Activated T-cell treated with anti-CD3 and anti-CD28 coated beads, Interleukin-2, amount 50 U/mL, for 72 hours (primary cell): ENCODE results near the gene CPEB1. TPM values are rescaled to one million over a fixed set of nuclear protein-coding genes. Genes with fewer than 3 reads are reported as not detected.

ENCODE experiments used
- ATAC-seq, 2 donors: fragments of 150-1000 bp; cut with Tn5 transposase; replicated peaks in 1 of 2; 2 replicates each; pipeline ENCODE4 v1.10.0; 2021; ENCODE audit warnings: moderate library complexity in 2 of 2, mild to moderate bottlenecking in 1 of 2
- DNase-seq, 2 donors: peaks; one replicate each; pipeline ENCODE4 v3.0.0; 2021 to 2022; ENCODE audit warnings: mixed read lengths in 1 of 2
- H3K27ac Mint-ChIP-seq: one replicate; pipeline ENCODE4 v1.8.0; 2022; ENCODE audit warnings: mild to moderate bottlenecking, moderate library complexity, mixed read lengths
- H3K27me3 Mint-ChIP-seq: one replicate; pipeline ENCODE4 v1.8.0; 2022; ENCODE audit warnings: low read depth, mixed read lengths
- H3K36me3 Mint-ChIP-seq, 2 donors: one replicate each; pipeline ENCODE4 v1.8.0; 2022; ENCODE audit warnings: mixed read lengths in 2 of 2, mild to moderate bottlenecking in 1 of 2; ENCODE audit not compliant: insufficient read depth in 2 of 2
- H3K4me1 Mint-ChIP-seq: one replicate; pipeline ENCODE4 v1.8.0; 2022; ENCODE audit warnings: low read depth, mixed read lengths
- H3K4me3 Mint-ChIP-seq, 2 donors: one replicate each; pipeline ENCODE4 v1.8.0; 2022; ENCODE audit warnings: mild to moderate bottlenecking in 2 of 2, mixed read lengths in 2 of 2, moderate library complexity in 2 of 2
- H3K9me3 Mint-ChIP-seq, 2 donors: one replicate each; pipeline ENCODE4 v1.8.0; 2022; ENCODE audit warnings: mixed read lengths in 2 of 2
- total RNA-seq, 2 donors: library from RNA; stranded (reverse); gene quantifications; one replicate each; pipeline ENCODE4 v1.2.3, GENCODE V29; 2022

The CPEB1 gene
- total RNA-seq, 2 donors from 2014 or later = 0.48 to 1.1 TPM

GRCh38 chr15:82602195-82602594 is 45.0 kb downstream of the CPEB1 start:
- H3K4me1 Mint-ChIP-seq = no peaks in the 10 kb centered on the region
- H3K27ac Mint-ChIP-seq = no peak overlapping the region
- no peak overlapping the region for H3K4me3 Mint-ChIP-seq
- no peaks in the 10 kb centered on the region for H3K9me3 Mint-ChIP-seq
- DNase-seq (no peak), ATAC-seq (no peak)
- no peaks in the 10 kb centered on the region for H3K36me3 Mint-ChIP-seq
- peaks cover 16% of the 10 kb centered on the region for H3K27me3 Mint-ChIP-seq

DNA sequence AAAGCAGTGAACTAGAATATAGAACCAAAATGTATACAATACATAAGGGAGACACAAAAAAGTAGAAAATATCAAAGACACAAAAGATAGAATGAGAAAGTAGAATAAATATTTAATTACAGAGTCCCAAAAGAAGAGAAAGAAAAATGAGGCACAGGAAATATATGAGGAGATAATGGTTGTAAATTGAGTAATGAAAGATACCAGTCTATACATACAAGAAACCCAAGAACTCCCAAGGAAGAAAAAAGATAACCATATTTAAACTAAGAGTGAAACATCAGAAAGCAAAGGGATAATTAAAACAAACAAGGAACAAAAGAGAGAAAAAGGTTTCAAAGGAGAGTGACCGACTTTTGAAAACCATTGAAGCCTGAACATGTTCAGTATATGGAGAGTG is 47.3 kb downstream of the CPEB1 start:
- H3K36me3 Mint-ChIP-seq = no peaks in the 10 kb centered on the region
- ATAC-seq = no peak
- no peaks in the 10 kb centered on the region for H3K4me1 Mint-ChIP-seq
- H3K4me3 Mint-ChIP-seq = no peak overlapping the region
- H3K27ac Mint-ChIP-seq = no peak overlapping the region
- DNase-seq = no peak
- peaks cover 22% of the 10 kb centered on the region for H3K27me3 Mint-ChIP-seq
- no peaks in the 10 kb centered on the region for H3K9me3 Mint-ChIP-seq

GRCh38 chr15:82597815-82598214 is 49.3 kb downstream of the CPEB1 start:
- Mint-ChIP-seq H3K4me1 (no peaks in the 10 kb centered on the region), H3K4me3 (no peak overlapping the region), H3K9me3 (no peaks in the 10 kb centered on the region), H3K36me3 (no peaks in the 10 kb centered on the region), H3K27ac (no peak overlapping the region), H3K27me3 (peaks cover 36% of the 10 kb centered on the region)
- no peak for DNase-seq
- ATAC-seq = no peak

DNA sequence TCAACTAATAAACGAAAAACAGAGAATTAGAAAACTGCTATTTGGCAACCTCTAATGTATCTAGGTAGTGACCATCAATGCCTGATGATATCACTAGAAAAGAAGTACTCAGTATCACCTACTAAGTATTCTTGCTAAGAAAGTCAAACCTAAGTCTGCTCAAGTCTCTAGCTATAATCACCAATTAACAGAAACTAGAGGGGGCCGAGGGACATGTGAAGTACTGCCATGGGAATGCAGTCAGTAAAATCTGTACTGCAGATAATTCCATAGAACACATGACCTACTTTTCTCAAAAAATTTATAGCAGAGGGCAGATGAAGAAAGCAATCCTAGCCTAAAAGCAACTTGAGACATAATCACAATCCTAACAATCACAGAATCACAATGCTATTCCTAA is 51.4 kb downstream of the CPEB1 start:
- no peak overlapping the region for H3K27ac Mint-ChIP-seq
- no peaks in the 10 kb centered on the region for H3K9me3 Mint-ChIP-seq
- no peaks in the 10 kb centered on the region for H3K36me3 Mint-ChIP-seq
- DNase-seq (no peak), ATAC-seq (no peak)
- no peak overlapping the region for H3K4me3 Mint-ChIP-seq
- H3K4me1 Mint-ChIP-seq = no peaks in the 10 kb centered on the region
- H3K27me3 Mint-ChIP-seq = peaks cover 36% of the 10 kb centered on the region

GRCh38 chr15:82595203-82595602 is 52.0 kb downstream of the CPEB1 start:
- Mint-ChIP-seq H3K4me3 (no peak overlapping the region), H3K4me1 (no peaks in the 10 kb centered on the region), H3K9me3 (no peaks in the 10 kb centered on the region), H3K27me3 (peaks cover 32% of the 10 kb centered on the region), H3K36me3 (no peaks in the 10 kb centered on the region), H3K27ac (no peak overlapping the region)
- ATAC-seq = no peak
- DNase-seq = no peak

- ATAC-seq (no peak), DNase-seq (no peak)
- Mint-ChIP-seq H3K36me3 (no peaks in the 10 kb centered on the region), H3K27ac (no peak overlapping the region), H3K27me3 (peaks cover 6% of the 10 kb centered on the region), H3K4me1 (no peaks in the 10 kb centered on the region), H3K9me3 (no peaks in the 10 kb centered on the region), H3K4me3 (no peak overlapping the region)
These were observed 59.4 kb downstream of the CPEB1 start for GRCh38 chr15:82587805-82588204.

DNA sequence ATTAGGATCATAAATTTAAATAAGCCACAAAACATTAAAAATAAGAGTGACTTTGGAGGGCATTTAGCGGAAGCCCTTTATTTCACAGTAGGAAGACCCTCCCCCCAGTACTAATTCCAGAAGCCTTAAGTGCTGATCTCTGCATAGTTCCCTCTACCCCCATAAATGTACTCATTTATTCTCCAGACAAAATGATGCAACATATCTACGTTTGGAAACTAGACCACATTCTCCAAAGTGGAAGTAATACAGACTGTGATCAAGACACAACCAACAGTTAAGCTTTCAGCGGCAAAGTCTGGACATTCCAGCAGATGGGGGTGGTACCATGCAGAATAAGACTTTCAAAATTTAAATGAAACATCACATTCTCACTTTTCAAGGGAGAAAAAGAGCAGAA is 62.1 kb downstream of the CPEB1 start:
- Mint-ChIP-seq H3K9me3 (no peaks in the 10 kb centered on the region), H3K4me3 (no peak overlapping the region), H3K27me3 (peaks cover 6% of the 10 kb centered on the region), H3K4me1 (no peaks in the 10 kb centered on the region), H3K27ac (no peak overlapping the region), H3K36me3 (no peaks in the 10 kb centered on the region)
- ATAC-seq (no peak), DNase-seq (no peak)

GRCh38 chr15:82580713-82581112 is 66.5 kb downstream of the CPEB1 start:
- no peaks in the 10 kb centered on the region for H3K9me3 Mint-ChIP-seq
- DNase-seq (no peak), ATAC-seq (no peak)
- no peak overlapping the region for H3K4me3 Mint-ChIP-seq
- H3K27ac Mint-ChIP-seq = no peak overlapping the region
- H3K36me3 Mint-ChIP-seq = no peaks in the 10 kb centered on the region
- H3K4me1 Mint-ChIP-seq = no peaks in the 10 kb centered on the region
- H3K27me3 Mint-ChIP-seq = no peaks in the 10 kb centered on the region

- Mint-ChIP-seq H3K36me3 (no peaks in the 10 kb centered on the region), H3K4me3 (no peak overlapping the region), H3K4me1 (no peaks in the 10 kb centered on the region)
These were observed 71.8 kb downstream of the CPEB1 start for GRCh38 chr15:82575335-82575734.

GRCh38 chr15:82572986-82573385 is 74.2 kb downstream of the CPEB1 start:
- no peak overlapping the region for H3K27ac Mint-ChIP-seq
- ATAC-seq (no peak), DNase-seq (no peak)
- H3K27me3 Mint-ChIP-seq = peaks cover 28% of the 10 kb centered on the region
- no peak overlapping the region for H3K4me3 Mint-ChIP-seq
- no peaks in the 10 kb centered on the region for H3K4me1 Mint-ChIP-seq
- H3K36me3 Mint-ChIP-seq = no peaks in the 10 kb centered on the region
- no peaks in the 10 kb centered on the region for H3K9me3 Mint-ChIP-seq

More at GRCh38 chr15:82575335-82575734, 71.8 kb downstream of the CPEB1 start:
- DNase-seq (no peak), ATAC-seq (no peak)
- Mint-ChIP-seq H3K27ac (no peak overlapping the region), H3K27me3 (peaks cover 28% of the 10 kb centered on the region), H3K9me3 (no peaks in the 10 kb centered on the region)

DNA sequence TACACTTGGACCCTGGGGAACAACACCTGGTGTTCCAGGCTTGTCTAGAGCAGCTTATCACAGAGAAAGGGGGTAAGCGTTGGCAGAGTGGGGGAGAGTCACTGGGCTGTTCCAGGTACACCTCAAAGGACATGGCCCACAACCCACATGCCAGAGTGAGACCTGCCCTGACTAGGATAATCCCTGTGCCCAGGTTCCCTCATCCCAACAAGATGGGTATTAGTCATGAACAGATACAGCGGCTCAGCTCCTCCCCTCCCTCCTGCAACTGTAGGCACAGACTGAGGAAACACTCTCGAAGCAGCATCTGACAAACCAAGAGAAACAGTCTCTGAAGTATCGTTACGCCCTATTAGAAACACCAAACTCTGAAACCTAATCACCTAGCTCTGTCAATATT is 74.9 kb downstream of the CPEB1 start:
- H3K27ac Mint-ChIP-seq = no peak overlapping the region
- no peak for ATAC-seq
- peaks cover 28% of the 10 kb centered on the region for H3K27me3 Mint-ChIP-seq

GRCh38 chr15:82571722-82572222 is 75.4 kb downstream of the CPEB1 start:
- Mint-ChIP-seq H3K9me3 (no peaks in the 10 kb centered on the region), H3K27ac (no peak overlapping the region), H3K4me3 (no peak overlapping the region), H3K4me1 (no peaks in the 10 kb centered on the region), H3K27me3 (peaks cover 28% of the 10 kb centered on the region), H3K36me3 (no peaks in the 10 kb centered on the region)
- DNase-seq (no peak), ATAC-seq (no peak)

More for the DNA sequence above, 74.9 kb downstream of the CPEB1 start:
- Mint-ChIP-seq H3K36me3 (no peaks in the 10 kb centered on the region), H3K4me1 (no peaks in the 10 kb centered on the region), H3K9me3 (no peaks in the 10 kb centered on the region), H3K4me3 (no peak overlapping the region)
- DNase-seq = no peak

DNA sequence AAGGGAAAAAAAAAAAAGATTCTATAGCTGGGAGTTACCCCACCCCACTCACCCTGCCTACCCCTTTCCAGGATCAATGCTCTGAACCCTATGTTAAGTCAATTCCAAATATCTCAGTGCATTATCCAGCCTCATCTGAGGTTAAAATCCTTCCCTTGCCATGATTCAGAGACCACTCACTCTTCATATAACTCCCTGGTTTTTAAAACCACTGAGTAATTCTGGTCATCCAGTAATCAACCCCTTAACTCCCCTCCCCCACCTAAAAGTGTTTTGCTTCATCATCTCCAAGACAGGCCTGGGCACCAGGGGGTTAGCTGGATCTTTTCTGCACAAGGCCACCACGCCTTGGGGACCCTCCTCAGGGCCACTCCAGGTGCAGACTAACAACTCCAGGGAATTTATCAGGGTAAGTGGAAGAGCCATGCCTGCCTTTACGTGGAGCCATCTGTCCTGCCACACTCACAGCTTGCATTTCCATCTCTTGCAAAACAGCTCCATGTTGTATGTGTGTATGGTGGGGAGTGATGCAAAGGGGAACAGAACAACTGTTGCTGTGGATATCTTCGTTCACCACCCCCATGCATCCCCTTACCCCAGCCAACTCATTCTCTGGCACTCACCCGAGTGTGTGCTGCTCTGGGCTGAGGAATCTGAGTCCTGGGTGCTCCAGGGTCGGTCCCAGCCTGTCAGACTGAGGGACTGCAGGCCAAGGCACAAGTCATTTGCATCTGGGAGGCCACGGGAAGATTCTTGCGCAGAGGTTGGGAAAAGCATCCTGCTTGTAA is 76.2 kb downstream of the CPEB1 start:
- no peak for DNase-seq
- no peak for ATAC-seq
- Mint-ChIP-seq H3K36me3 (no peaks in the 10 kb centered on the region), H3K4me3 (no peak overlapping the region), H3K4me1 (no peaks in the 10 kb centered on the region), H3K27me3 (peaks cover 28% of the 10 kb centered on the region), H3K27ac (no peak overlapping the region), H3K9me3 (no peaks in the 10 kb centered on the region)

GRCh38 chr15:82569834-82570233 is 77.3 kb downstream of the CPEB1 start:
- H3K36me3 Mint-ChIP-seq = no peaks in the 10 kb centered on the region
- no peaks in the 10 kb centered on the region for H3K4me1 Mint-ChIP-seq
- no peak overlapping the region for H3K27ac Mint-ChIP-seq
- no peak for DNase-seq
- ATAC-seq = no peak
- no peaks in the 10 kb centered on the region for H3K9me3 Mint-ChIP-seq
- H3K27me3 Mint-ChIP-seq = peaks cover 28% of the 10 kb centered on the region
- no peak overlapping the region for H3K4me3 Mint-ChIP-seq
